Measurements from ENCODE around the gene MXD4. TPM values are rescaled to one million over a fixed set of nuclear protein-coding genes. Genes with fewer than 3 reads are reported as not detected.

The MXD4 gene
- total RNA-seq, 3 donors from 2014 or later: 34.7 to 55.8 (median 37.9) TPM

- Histone ChIP-seq H3K27me3 (no peaks in the 10 kb centered on the region), H3K9me3 (no peaks in the 10 kb centered on the region), H3K36me3 (no peaks in the 10 kb centered on the region), H3K27ac (no peak overlapping the region), H3K4me3 (no peak overlapping the region), H3K4me1 (no peaks in the 10 kb centered on the region)
- DNase-seq (ENCODE audit: low spot score in 2 of 2): no peak
- TF ChIP-seq POLR2AphosphoS5 (IDR thresholded peaks at IDR 0.05) (no peak), CTCF (IDR thresholded peaks at IDR 0.05) (no peak), POLR2A (IDR thresholded peaks at IDR 0.05) (no peak)
- intact Hi-C loops (cut with DNase I; ENCODE audit: low total_unique reads): no loop called here
Measured at GRCh38 chr4:2284934-2285612, 23.2 kb upstream of the MXD4 start.

GRCh38 chr4:2284161-2284933, 22.4 kb upstream of the MXD4 start:
- no peak for DNase-seq (ENCODE audit: low spot score in 2 of 2)
- intact Hi-C loops (cut with DNase I; ENCODE audit: low total_unique reads): no loop called here

GRCh38 chr4:2283199-2283711, 21.3 kb upstream of the MXD4 start:
- DNase-seq (ENCODE audit: low spot score in 2 of 2): no peak
- Histone ChIP-seq H3K9me3 (no peaks in the 10 kb centered on the region), H3K4me3 (no peak overlapping the region), H3K27ac (no peak overlapping the region), H3K36me3 (no peaks in the 10 kb centered on the region), H3K4me1 (no peaks in the 10 kb centered on the region), H3K27me3 (no peaks in the 10 kb centered on the region)
- TF ChIP-seq POLR2AphosphoS5 (IDR thresholded peaks at IDR 0.05): no peak
- TF ChIP-seq CTCF (IDR thresholded peaks at IDR 0.05): no peak
- no peak for TF ChIP-seq POLR2A (IDR thresholded peaks at IDR 0.05)
- intact Hi-C loops (cut with DNase I; ENCODE audit: low total_unique reads): no loop called here

More at GRCh38 chr4:2284161-2284933, 22.4 kb upstream of the MXD4 start:
- no peaks in the 10 kb centered on the region for H3K4me1 ChIP-seq
- no peak overlapping the region for H3K4me3 ChIP-seq
- H3K9me3 ChIP-seq: no peaks in the 10 kb centered on the region
- H3K27ac ChIP-seq: no peak overlapping the region
- H3K36me3 ChIP-seq: no peaks in the 10 kb centered on the region
- TF ChIP-seq POLR2A (IDR thresholded peaks at IDR 0.05) (no peak), CTCF (IDR thresholded peaks at IDR 0.05) (no peak), POLR2AphosphoS5 (IDR thresholded peaks at IDR 0.05) (no peak)
- H3K27me3 ChIP-seq: no peaks in the 10 kb centered on the region

GRCh38 chr4:2281575-2282343, 19.9 kb upstream of the MXD4 start:
- no peak for DNase-seq (ENCODE audit: low spot score in 2 of 2)
- Histone ChIP-seq H3K27ac (peak overlapping the region in 1 of 2 donors; percentile 19), H3K36me3 (no peaks in the 10 kb centered on the region), H3K27me3 (no peaks in the 10 kb centered on the region), H3K4me1 (no peaks in the 10 kb centered on the region), H3K9me3 (no peaks in the 10 kb centered on the region), H3K4me3 (no peak overlapping the region)
- intact Hi-C loops (cut with DNase I; ENCODE audit: low total_unique reads): no loop called here
- TF ChIP-seq POLR2AphosphoS5 (IDR thresholded peaks at IDR 0.05): no peak
- TF ChIP-seq CTCF (IDR thresholded peaks at IDR 0.05): no peak
- no peak for TF ChIP-seq POLR2A (IDR thresholded peaks at IDR 0.05)
